A673 (cell line): ENCODE results near the gene LRRC32.

Source experiments
- CTCF ChIP-seq: fragments of 300-800, 200-600 bp; sonication (generic); conservative IDR thresholded peaks from 2 replicates; pipeline ENCODE4 v1.5.1; 2017; ENCODE audit warnings: low read depth, mild to moderate bottlenecking, antibody characterized with exemption, low read length, moderate library complexity, mixed read lengths
- EZH2 ChIP-seq: fragments of 200-600 bp; sonication (generic); IDR thresholded peaks from 2 replicates; pipeline ENCODE4 v1.6.1; 2017; ENCODE audit warnings: borderline replicate concordance, low read depth, mild to moderate bottlenecking, mixed read lengths, antibody characterized with exemption, low read length; ENCODE audit not compliant: poor library complexity, severe bottlenecking

GRCh38 chr11:76706667-76707066 is 36.1 kb upstream of the LRRC32 start:
- TF ChIP-seq CTCF (no peak), EZH2 (no peak)
